Parathyroid adenoma (tissue), 2 donors: ENCODE results near the gene MDGA2.

Source experiments
- H2AFZ ChIP-seq: fragments of 300-600 bp; sonication (generic); one replicate; pipeline ENCODE4 v1.7.0; 2017; ENCODE audit warnings: antibody characterized with exemption, mild to moderate bottlenecking
- H3K27ac ChIP-seq: fragments of 300-600 bp; sonication (generic); one replicate; pipeline ENCODE4 v1.7.0; 2017
- H3K27me3 ChIP-seq: fragments of 300-600 bp; sonication (generic); one replicate; pipeline ENCODE4 v1.7.0; 2017; ENCODE audit warnings: low read length; ENCODE audit not compliant: control insufficient read depth, insufficient read depth
- H3K36me3 ChIP-seq: fragments of 300-600 bp; sonication (generic); one replicate; pipeline ENCODE4 v1.7.0; 2017; ENCODE audit warnings: low read length; ENCODE audit not compliant: control insufficient read depth, insufficient read depth
- H3K4me1 ChIP-seq: fragments of 300-600 bp; sonication (generic); one replicate; pipeline ENCODE4 v1.7.0; 2017; ENCODE audit warnings: control low read depth
- H3K4me2 ChIP-seq: fragments of 300-600 bp; sonication (generic); one replicate; pipeline ENCODE4 v1.7.0; 2017; ENCODE audit warnings: low read length
- H3K4me3 ChIP-seq: fragments of 300-600 bp; sonication (generic); one replicate; pipeline ENCODE4 v1.7.0; 2017; ENCODE audit warnings: low read depth, low read length
- H3K79me2 ChIP-seq: fragments of 300-600 bp; sonication (generic); one replicate; pipeline ENCODE4 v1.7.0; 2017; ENCODE audit warnings: control low read depth
- H3K9ac ChIP-seq: fragments of 300-600 bp; sonication (generic); one replicate; pipeline ENCODE4 v1.7.0; 2017; ENCODE audit warnings: mild to moderate bottlenecking
- H3K9me3 ChIP-seq: fragments of 300-600 bp; sonication (generic); one replicate; pipeline ENCODE4 v1.7.0; 2017; ENCODE audit warnings: low read length; ENCODE audit not compliant: control insufficient read depth
- TF ChIP-seq, protein P1 (sequence below): fragments of 300-600 bp; sonication (generic); IDR thresholded peaks from one replicate; pipeline ENCODE4 v1.7.0; 2017; ENCODE audit warnings: antibody characterized with exemption, mild to moderate bottlenecking
- donor health status: primary hyperparathyroidism.

Gene MDGA2

DNA sequence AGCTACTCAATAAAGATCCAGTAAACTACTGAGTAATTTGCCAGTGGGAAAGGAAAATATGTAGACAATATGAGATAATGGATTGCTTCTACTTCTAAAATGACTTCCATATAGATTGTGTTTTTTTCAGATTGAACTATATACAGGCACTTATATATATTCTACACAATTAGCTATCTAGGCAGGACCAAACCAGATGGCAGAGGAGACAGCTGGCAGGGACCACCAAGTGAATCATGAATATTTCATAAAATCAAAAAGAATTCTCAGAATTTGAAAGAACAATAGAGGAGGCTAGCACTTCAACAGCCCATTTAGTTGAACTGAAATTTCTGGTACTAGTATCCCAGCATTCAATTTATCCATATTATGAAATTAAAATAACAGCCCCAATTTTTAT is 685.8 kb downstream of the MDGA2 start:
- TF ChIP-seq, protein P1, sequence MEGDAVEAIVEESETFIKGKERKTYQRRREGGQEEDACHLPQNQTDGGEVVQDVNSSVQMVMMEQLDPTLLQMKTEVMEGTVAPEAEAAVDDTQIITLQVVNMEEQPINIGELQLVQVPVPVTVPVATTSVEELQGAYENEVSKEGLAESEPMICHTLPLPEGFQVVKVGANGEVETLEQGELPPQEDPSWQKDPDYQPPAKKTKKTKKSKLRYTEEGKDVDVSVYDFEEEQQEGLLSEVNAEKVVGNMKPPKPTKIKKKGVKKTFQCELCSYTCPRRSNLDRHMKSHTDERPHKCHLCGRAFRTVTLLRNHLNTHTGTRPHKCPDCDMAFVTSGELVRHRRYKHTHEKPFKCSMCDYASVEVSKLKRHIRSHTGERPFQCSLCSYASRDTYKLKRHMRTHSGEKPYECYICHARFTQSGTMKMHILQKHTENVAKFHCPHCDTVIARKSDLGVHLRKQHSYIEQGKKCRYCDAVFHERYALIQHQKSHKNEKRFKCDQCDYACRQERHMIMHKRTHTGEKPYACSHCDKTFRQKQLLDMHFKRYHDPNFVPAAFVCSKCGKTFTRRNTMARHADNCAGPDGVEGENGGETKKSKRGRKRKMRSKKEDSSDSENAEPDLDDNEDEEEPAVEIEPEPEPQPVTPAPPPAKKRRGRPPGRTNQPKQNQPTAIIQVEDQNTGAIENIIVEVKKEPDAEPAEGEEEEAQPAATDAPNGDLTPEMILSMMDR, result no peak
- H3K4me1 ChIP-seq, result no peaks in the 10 kb centered on the region
- H3K4me2 ChIP-seq, result no peak overlapping the region
- no peak overlapping the region for H3K27ac ChIP-seq
- no peaks in the 10 kb centered on the region for H3K79me2 ChIP-seq
- no peaks in the 10 kb centered on the region for H3K27me3 ChIP-seq
- H3K9me3 ChIP-seq, result no peaks in the 10 kb centered on the region
- no peak overlapping the region for H3K4me3 ChIP-seq
- no peak overlapping the region for H3K9ac ChIP-seq
- no peaks in the 10 kb centered on the region for H3K36me3 ChIP-seq
- no peak overlapping the region for H2AFZ ChIP-seq

DNA sequence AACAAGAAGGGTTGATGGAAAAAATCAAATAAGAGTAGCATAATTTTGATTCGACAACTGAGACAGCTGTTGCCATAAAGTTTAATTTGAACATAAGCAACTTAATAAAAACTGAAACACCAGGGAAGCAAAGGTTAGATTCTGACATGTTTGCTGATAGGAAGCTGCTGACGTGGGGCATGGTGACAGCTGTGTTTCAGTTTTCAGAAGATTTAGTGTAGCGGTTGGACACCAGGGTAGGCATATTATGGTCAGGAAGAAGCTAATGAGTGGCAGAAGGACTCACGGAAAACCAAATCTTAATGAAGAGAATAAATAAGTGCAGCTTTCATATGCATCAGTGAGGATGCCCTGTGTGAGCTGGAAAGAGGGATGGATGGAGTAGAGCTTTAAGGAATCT is 687.1 kb downstream of the MDGA2 start:
- Histone ChIP-seq H3K4me2 (no peak overlapping the region), H3K9ac (no peak overlapping the region), H3K27ac (no peak overlapping the region), H3K79me2 (no peaks in the 10 kb centered on the region), H3K27me3 (no peaks in the 10 kb centered on the region), H3K4me1 (no peaks in the 10 kb centered on the region), H2AFZ (no peak overlapping the region), H3K4me3 (no peak overlapping the region), H3K36me3 (no peaks in the 10 kb centered on the region), H3K9me3 (no peaks in the 10 kb centered on the region)
- TF ChIP-seq, protein P1, result no peak

DNA sequence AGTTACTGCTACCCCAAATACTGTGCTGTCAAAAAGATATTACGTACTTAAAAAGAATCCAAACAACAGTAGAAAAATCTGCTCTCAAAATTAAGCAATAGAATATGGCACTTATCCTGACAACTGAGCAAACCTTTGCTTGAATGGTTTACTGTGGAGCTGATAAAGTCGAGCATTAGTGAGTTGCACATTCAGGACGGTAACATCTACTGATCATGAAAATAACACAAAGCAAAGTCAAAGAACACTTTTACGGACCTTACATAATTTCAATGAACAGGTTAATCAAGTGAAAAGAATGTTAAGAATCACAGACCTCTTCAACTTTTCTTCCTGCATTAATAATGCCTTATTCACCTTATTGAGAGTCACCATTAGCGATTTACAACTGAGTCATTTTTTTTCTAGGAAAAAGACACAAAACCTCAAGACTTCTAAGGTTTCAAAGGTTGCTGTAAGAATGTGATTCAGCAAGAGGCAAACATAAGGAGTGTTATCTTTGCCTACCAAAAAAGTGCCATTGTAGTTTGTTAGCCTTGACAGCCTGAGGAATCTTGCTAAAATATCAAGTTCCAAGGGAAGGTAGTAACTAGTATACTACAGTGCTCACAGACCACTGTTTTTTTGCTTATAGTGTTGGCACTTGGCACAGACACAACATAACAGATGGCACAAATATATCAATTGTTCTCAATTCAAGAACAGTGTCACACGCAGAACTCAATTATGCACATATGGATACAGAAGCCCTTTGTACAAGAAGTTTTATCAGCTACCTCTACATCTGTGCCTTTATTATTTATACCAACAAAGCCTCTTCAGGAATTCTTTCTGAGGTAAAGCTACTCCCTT is 689.6 kb downstream of the MDGA2 start:
- TF ChIP-seq, protein P1, result no peak
- no peaks in the 10 kb centered on the region for H3K27me3 ChIP-seq
- H3K4me1 ChIP-seq, result no peaks in the 10 kb centered on the region
- no peak overlapping the region for H2AFZ ChIP-seq
- H3K27ac ChIP-seq, result no peak overlapping the region
- H3K9ac ChIP-seq, result no peak overlapping the region
- no peaks in the 10 kb centered on the region for H3K36me3 ChIP-seq
- H3K4me3 ChIP-seq, result no peak overlapping the region
- H3K79me2 ChIP-seq, result no peaks in the 10 kb centered on the region
- no peak overlapping the region for H3K4me2 ChIP-seq
- no peaks in the 10 kb centered on the region for H3K9me3 ChIP-seq

DNA sequence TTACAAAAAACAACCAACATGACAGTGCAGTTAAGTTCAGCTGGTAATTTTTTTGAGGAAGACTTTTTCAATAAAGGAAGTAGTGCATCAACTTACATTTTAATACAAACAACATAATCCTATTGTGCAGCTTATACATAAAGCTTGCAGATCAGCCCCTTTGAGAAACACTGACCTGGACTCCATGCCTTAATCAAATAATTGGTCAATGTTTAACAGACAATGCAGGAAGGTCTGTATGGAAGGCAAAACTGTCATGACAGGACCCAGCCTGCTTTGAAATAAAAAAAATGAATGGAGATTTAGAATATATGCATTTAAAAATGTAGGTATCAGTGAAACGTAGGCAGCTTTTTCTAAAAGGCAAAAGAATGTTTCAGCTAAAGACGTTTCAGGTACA is 702.1 kb downstream of the MDGA2 start:
- H3K4me3 ChIP-seq, result no peak overlapping the region
- no peak overlapping the region for H3K9ac ChIP-seq
- no peaks in the 10 kb centered on the region for H3K9me3 ChIP-seq
- no peaks in the 10 kb centered on the region for H3K27me3 ChIP-seq
- no peaks in the 10 kb centered on the region for H3K4me1 ChIP-seq
- H3K27ac ChIP-seq, result no peak overlapping the region
- H3K36me3 ChIP-seq, result no peaks in the 10 kb centered on the region
- H3K4me2 ChIP-seq, result no peak overlapping the region
- H3K79me2 ChIP-seq, result no peaks in the 10 kb centered on the region
- TF ChIP-seq, protein P1, result no peak
- no peak overlapping the region for H2AFZ ChIP-seq

DNA sequence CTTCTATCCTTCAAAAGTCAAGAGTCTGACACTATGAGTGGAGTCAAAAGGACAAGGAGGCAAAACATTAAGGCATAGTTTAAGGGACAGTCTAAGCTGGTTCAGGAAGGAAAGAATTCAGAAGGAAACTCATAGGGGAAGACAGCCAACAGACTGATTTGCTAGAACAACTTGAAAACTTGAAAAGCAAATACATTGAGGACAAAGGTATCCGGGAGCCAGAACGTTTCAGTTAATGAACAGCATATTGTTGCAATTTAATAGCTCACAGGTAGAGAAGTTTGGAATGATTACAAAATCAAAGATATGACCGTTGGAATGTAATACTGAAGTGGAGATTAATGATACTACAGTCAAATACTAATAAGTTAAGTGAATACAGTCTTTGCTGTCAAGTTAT is 711.0 kb downstream of the MDGA2 start:
- H3K4me1 ChIP-seq, result no peaks in the 10 kb centered on the region
- H2AFZ ChIP-seq, result no peak overlapping the region
- H3K27ac ChIP-seq, result no peak overlapping the region
- no peaks in the 10 kb centered on the region for H3K9me3 ChIP-seq
- no peak overlapping the region for H3K9ac ChIP-seq
- TF ChIP-seq, protein P1, result no peak
- H3K36me3 ChIP-seq, result no peaks in the 10 kb centered on the region
- no peak overlapping the region for H3K4me2 ChIP-seq
- H3K4me3 ChIP-seq, result no peak overlapping the region
- no peaks in the 10 kb centered on the region for H3K27me3 ChIP-seq
- H3K79me2 ChIP-seq, result no peaks in the 10 kb centered on the region
